VCaP (cell line): ENCODE data around the gene USP12.

Source experiments
- H3K27ac ChIP-seq: fragments of 450-650 bp; 2 replicates; pipeline ENCODE4 v1.5.1; 2017
- CTCF ChIP-seq: fragments of 450-650 bp; conservative IDR thresholded peaks from 2 replicates; pipeline ENCODE4 v1.5.1; 2017; ENCODE audit warnings: mild to moderate bottlenecking, moderate library complexity

USP12 gene

DNA sequence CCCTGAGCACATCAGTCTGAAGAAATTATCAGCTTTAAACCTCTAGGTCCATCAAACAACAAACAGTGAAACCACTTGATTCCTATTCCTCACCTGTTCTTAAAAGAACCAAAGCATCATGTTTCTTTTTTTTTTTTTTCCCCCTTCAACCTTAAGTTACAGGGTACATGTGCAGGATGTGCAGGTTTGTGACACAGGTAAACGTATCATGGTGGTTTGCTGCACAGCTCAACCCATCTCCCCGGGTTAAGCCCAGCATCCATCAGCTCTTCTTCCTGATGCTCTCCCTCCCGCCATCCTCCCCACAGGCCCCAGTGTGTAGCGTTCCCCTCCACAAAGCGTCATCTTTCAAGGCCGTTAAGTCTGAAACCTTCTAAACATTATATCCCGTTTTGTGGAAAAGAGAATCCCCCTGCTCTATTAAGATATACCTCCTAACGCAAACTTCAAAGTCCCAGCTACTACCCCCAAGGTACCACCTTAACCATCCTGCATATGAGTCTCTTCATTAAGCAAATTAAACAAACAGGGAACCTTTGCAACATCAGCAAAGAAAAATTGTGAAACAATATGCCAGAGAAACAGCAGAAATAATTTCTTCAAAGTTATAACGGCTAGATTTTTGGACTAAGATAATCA is 10.8 kb downstream of the USP12 start:
- TF ChIP-seq CTCF = no peak

DNA sequence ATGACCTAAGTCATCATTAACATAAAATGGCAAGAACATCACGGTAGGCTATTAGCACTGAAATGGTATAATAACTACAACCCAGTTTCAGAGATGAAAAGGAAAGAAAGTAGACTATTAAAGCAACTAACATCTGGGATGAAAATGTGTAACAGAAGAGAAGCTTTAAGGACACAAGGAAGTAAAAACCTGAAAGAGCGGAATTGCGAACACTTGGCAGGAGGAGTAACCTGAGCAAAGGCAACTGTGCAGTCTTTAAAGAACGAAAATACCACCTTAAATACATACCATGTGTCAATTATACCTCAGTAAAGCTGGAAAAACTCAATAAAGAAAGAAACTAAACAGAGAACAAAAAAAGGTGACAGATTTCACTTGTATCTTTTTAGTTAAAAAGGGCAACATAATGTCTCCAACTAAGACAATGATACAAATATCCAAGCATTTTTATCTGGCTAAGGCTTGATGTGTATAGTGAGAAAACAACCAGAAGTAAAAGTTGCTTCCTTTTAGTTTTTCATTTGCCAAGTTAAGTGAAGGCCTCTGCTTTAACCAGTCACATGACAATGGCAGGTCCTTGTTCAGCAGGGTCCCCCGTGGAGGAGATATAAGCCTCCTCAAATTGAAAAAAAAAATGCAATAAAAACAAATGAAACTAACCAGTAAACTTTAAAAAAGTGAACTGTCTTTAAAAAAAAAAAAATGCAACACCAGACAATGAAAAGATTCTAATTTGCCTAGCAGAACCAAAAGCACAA is 11.6 kb downstream of the USP12 start:
- TF ChIP-seq CTCF = no peak
- no peak overlapping the region for H3K27ac ChIP-seq

More for the DNA sequence above, 10.8 kb downstream of the USP12 start:
- no peak overlapping the region for H3K27ac ChIP-seq

DNA sequence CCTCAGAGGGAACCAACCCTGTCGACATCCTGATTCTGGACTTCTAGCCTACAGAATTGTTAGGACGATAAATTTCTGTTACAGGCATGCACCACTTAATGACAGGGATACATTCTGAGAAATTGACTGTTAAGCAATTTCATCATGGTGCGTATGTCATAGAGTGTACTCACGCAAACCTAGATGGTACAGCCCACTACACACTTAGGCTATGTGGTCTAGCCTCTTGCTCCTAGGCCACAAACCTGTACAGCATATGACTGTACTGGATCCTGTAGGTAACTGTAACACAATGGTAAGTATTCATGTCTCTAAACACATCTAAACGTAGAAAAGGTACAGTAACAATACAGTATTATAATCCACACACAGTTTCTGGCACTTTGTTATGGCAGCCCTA is 13.3 kb downstream of the USP12 start:
- H3K27ac ChIP-seq = no peak overlapping the region
- TF ChIP-seq CTCF = no peak

- H3K27ac ChIP-seq = no peak overlapping the region
- TF ChIP-seq CTCF = no peak
Observed at GRCh38 chr13:27151798-27152599, 19.6 kb downstream of the USP12 start.

GRCh38 chr13:27149702-27150101 is 21.9 kb downstream of the USP12 start:
- TF ChIP-seq CTCF = no peak
- no peak overlapping the region for H3K27ac ChIP-seq

DNA sequence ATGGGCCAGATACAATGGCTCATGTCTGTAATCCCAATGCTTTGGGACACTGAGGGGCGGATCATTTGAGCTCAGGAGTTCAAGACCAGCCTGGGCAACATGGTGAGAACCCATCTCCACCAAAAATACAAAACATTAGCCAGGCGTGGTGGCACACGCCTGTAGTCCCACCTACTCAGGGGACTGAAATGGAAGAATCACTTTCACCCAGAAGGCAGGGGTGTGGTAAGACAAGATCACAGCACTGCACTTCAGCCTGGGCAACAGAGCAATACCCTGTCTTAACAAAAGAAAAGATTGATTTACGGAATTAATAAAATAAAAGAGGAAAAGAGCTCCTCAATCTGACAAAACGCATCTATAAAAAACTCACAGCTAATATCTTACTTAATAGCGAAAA is 22.7 kb downstream of the USP12 start:
- no peak overlapping the region for H3K27ac ChIP-seq
- TF ChIP-seq CTCF = no peak

GRCh38 chr13:27147530-27148170 is 24.0 kb downstream of the USP12 start:
- no peak overlapping the region for H3K27ac ChIP-seq

More at GRCh38 chr13:27147530-27148170, 24.0 kb downstream of the USP12 start:
- TF ChIP-seq CTCF = no peak
